HG02973 (cell line): Measurements from ENCODE around the gene ARHGAP12.

ENCODE experiments used
- ATAC-seq: cut with Tn5 transposase; IDR thresholded peaks from one replicate; pipeline ENCODE4 v1.9.1; 2021; ENCODE audit warnings: moderate library complexity; ENCODE audit not compliant: unreplicated experiment

ARHGAP12 gene

DNA sequence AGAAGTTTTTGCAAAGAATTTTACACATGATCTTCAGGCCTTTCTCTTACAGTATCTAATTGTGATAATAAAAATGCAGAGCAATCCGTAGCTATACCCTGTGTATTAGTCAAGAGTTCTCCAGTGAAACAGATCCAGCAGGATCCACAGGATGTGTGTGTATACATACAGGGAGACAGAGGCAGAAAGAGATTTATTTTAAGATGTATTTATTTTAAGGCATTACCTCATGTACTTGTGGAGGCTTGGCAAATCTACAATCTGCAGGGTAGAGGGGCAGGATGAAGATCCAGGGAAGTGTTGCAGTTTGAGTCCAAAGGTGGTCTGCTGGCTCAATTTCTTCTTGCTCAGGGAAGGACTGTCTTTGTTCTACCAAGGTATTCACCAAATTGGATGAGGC, 41.7 kb downstream of the ARHGAP12 start:
- ATAC-seq: no peak

GRCh38 chr10:31885971-31886370, 42.7 kb downstream of the ARHGAP12 start:
- no peak for ATAC-seq

GRCh38 chr10:31884386-31884785, 44.2 kb downstream of the ARHGAP12 start:
- no peak for ATAC-seq

DNA sequence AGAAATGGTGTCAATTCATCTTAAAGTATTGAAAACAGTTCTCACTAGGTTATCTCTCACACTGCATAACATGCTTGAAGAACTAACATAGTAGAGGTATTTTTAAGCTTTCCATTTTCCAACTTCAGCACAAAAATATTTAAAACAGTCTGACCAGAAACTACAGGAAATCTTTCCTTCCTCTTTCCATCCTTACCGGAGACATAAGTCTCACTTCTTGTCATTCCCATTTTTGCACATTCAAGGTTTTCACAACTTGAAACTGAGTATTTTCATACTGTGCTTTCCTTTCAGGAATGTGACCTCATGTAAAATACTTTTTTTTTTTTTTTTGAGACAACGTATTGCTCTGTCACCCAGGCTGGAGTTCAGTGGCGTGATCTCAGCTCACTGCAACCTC, 45.2 kb downstream of the ARHGAP12 start:
- ATAC-seq: no peak

GRCh38 chr10:31878486-31878885, 50.1 kb downstream of the ARHGAP12 start:
- no peak for ATAC-seq

- ATAC-seq: no peak
These were observed 51.8 kb downstream of the ARHGAP12 start for GRCh38 chr10:31876652-31877352.

DNA sequence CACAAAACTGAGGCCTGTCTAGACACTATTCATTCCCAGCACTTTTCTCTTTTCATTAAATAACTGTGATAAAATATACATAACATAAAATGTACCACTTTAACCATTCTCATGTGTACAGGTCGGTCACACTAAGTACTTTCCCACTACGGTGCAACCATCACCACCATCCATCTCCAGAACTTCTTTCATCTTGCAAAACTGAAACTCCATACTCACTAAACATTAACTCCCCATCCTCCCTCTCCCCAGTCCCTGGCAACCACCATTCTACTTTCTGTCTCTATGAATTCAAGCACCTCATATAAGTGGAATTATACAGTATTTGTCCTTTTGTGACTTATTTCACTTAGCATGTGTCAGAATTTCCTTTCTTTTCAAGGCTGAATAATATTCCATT, 53.0 kb downstream of the ARHGAP12 start:
- no peak for ATAC-seq

DNA sequence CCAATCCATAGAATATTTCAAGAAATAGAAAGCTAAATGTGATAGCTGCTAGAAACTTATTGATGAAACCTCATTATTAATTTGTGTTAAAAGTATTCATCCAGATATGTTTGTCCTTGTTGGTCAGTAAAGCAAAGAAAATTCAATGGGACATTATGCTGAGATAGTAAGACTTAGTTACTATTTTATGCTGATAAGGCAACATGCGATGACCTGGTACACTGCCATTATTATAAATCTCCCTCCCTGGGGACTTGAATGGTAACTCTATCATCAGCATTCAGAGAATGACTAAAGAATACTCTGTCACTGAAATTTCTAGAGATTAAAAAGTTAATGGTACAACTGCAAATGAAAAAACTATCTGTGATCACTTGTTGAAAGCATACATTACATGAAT, 54.9 kb downstream of the ARHGAP12 start:
- ATAC-seq: no peak

- no peak for ATAC-seq
These were observed 57.2 kb downstream of the ARHGAP12 start for GRCh38 chr10:31871266-31872065.

- ATAC-seq: no peak
These were observed 61.0 kb downstream of the ARHGAP12 start for GRCh38 chr10:31867646-31868045.

GRCh38 chr10:31866118-31866670, 62.4 kb downstream of the ARHGAP12 start:
- ATAC-seq: no peak

DNA sequence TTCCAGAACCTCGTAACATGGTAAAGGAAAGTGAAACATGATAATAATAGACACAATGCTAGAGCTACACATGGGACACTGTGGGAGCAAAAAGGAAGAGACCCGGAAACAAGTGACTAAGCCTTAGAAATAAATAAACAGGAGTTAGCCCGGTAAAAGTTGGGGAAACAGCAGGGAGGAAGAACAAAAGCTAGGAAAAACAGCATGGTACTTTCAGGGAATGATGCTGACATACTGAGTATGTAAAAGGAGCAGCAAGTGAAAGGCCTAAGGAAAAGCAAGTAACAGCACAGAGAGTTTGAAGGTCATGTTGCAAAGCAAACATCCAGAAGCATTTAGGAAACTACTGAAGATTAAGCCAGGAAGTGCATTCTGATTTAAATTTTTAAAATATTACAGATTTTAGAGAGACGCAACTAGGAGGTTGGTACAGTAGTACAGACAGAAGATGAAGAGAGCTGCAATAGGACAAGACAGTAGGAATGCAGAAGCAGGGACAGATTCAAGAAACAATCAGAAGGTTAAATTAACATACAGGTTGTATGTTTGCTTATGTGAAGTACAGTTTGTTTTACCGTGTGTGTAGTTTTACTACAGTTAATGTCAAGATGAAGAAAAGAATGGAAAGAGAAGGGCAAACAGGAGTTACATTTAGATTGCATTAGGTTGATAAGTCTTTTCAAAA, 63.7 kb downstream of the ARHGAP12 start:
- no peak for ATAC-seq

- no peak for ATAC-seq
These were observed 73.6 kb downstream of the ARHGAP12 start for GRCh38 chr10:31855033-31855432.

DNA sequence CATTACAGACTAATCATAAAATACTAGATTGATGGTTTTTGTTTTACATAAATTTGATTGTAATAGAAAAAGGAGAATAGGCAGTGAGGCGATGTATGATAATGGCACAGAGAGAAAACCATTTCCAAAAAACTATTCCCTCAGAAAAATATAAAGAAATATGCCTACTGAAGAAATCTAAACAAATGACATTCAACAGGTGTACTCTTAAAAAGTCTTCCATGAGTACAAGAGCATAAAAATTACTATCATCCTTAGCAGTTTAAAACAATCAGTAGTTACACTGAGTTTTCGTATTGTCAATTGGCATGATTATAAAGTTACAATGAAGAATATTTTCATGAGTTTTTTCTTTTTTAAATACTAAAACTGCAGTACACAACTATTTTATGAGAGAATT, 75.0 kb downstream of the ARHGAP12 start:
- no peak for ATAC-seq

DNA sequence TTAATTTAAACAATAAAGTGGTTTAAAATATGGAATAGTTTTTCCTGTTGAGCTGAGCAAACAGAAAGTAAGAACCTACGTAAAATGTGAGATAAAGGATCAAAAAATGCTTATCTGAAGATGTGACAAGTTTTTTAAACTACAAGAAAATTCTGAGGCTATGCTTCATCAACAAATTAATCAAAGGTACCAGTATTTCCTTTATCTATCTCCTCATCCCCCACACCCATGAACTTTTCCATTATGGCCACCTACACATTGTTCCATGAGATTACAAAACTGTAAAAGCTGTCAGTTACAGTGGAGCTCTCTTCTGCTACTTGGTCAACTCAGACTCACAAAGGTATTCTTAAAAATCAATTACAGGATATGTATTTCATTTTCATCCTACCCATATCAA, 77.4 kb downstream of the ARHGAP12 start:
- no peak for ATAC-seq

GRCh38 chr10:31847515-31847914, 81.1 kb downstream of the ARHGAP12 start:
- ATAC-seq: no peak

DNA sequence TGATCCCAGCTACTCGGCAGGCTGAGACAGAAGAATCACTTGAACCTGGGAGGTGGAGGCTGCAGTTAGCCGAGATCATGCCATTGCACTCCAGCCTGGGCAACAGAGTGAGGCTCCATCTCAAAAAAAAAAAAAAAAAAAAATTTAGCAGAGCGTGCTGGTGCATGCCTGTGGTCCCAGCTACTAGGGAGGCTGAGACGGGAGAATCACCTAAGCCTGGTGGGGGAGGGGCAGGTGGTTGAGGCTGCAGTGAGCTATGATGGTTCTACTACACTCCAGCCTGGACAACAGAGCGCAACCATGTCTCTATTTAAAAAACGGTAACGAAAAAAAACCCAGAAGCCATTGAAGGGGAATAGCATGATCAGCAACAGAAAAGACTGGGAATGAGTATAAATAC, 89.9 kb downstream of the ARHGAP12 start:
- no peak for ATAC-seq

DNA sequence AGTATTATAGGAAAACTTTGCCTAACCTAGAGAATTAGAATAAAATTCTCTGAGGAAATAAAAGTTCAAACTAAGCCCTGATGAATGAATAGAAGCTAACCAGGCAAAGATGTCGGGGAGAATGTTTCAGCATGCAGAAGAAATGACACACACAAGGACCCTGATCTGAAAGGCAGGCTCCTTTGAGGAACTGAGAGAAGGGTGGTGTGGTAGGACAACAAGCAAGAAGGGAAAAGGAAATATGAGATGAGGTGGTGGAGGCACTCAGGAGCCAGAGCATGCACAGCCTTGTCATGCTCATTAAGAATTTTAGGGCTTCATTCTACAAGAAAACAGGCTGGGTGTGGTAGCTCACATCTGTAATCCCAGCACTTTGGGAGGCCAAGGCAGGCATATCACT, 90.6 kb downstream of the ARHGAP12 start:
- no peak for ATAC-seq

DNA sequence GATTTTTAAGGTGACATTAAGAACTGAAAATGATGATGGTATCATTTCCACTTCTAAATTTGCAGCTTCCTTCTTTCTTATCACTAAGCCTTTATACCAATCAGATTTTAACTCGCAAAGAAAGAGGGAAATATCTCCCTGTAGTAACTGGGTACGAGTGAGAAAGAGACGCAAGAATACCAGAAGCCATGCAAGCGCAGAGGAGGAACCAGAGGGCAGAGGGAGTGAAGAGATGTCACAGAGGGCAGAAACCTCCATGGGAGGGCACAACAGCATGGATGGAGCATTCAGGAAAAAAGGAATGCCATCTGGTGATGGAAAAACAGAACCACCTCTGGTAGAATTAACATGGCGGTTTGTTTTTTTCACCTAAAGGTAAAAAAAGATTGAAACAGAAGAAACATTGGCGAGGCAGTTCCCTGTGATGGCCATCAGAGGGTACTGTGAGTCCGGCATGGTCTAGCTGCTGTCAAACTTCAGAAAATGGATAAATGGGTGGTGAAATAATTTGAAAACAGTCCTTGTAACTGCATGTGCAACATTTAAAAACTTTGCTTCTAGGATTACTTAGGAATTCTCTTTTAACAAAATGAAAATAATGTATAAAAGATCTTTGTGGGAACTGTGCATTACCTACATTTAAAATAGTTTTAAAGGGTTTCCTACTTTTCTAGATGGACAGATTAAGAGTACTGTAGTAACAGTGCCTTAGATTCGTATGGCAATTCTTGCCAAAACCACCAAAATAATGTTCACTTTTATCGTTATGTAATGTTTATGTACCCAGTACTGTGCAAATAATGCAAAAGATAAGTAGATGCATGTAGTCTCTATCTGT, 91.8 kb downstream of the ARHGAP12 start:
- ATAC-seq: no peak

- ATAC-seq: no peak
These were observed 94.9 kb downstream of the ARHGAP12 start for GRCh38 chr10:31833753-31834152.

DNA sequence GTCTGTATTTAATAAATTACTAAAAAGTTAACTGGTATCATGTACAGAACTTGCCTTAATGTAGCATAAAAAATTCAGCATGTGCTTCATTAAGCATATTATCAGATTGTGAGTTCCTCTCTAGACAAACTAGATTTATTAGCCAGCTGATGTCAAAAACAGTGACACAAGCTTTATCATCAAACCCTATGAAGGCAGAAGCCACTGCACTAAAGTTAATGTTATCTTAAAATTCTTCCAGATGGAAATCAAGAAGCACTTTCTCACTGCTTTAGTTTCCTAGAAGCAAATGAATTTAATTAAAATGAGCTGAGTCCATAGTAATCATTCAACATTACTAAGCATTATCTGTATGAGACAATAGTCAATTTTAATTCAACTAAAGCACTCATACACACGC, 96.4 kb downstream of the ARHGAP12 start:
- ATAC-seq: no peak
